Endothelial cell of umbilical vein (primary cell): ENCODE data around the gene LRRC8D. TPM values are rescaled to one million over a fixed set of nuclear protein-coding genes. Genes with fewer than 3 reads are reported as not detected.

Experiments used
- BruUV-seq: library from RNA; stranded (reverse); fragments of 400-500 nt; replicated peaks from 2 replicates; lab custom pipeline; 2021; lab: Mats Ljungman, UMichigan
- CTCF ChIA-PET: fragments of 300-600, 350-600 bp; sonication (Branson Sonifier 250); formaldehyde crosslinking; loops from one replicate; lab custom pipeline; 2021; ENCODE audit warnings: antibody characterized with exemption, inconsistent platforms; lab: Charles Lee
- POLR2A ChIA-PET: fragments of 300-600, 350-600 bp; sonication (Branson Sonifier 250); formaldehyde crosslinking; loops from one replicate; lab custom pipeline; 2021; ENCODE audit warnings: antibody characterized with exemption, inconsistent platforms; lab: Charles Lee
- DNase-seq: peaks from one replicate; pipeline ENCODE4 v3.0.0-alpha.2; 2011; ENCODE audit warnings: low read depth, low spot score
- FAIRE-seq: peaks from 2 replicates; lab custom pipeline; 2011; peaks lifted over from hg19 to GRCh38; lab: Jason Lieb, UNC
- H2AFZ ChIP-seq: 2 replicates; pipeline ENCODE4 v1.6.0; 2012; ENCODE audit warnings: low read depth, low read length, control low read depth, inconsistent platforms
- H3K27ac ChIP-seq: 2 replicates; pipeline ENCODE4 v1.5.1; 2011; ENCODE audit warnings: low read depth, mild to moderate bottlenecking, control low read depth, low read length, moderate library complexity; ENCODE audit not compliant: insufficient read depth
- H3K27me3 ChIP-seq, 2 experiments: 2 replicates each; pipeline versions ENCODE4 v1.6.0 to v1.6.1; 2011; ENCODE audit warnings: low read length in 2 of 2, mixed read lengths in 1 of 2; ENCODE audit not compliant: control insufficient read depth in 2 of 2, insufficient read depth in 2 of 2
- H3K36me3 ChIP-seq, 2 experiments: 2 replicates in 1 of 2; 3 replicates in 1 of 2; pipeline ENCODE4 v1.5.1; 2011; ENCODE audit warnings: low read length in 2 of 2, mild to moderate bottlenecking in 1 of 2, moderate library complexity in 1 of 2; ENCODE audit not compliant: control insufficient read depth in 2 of 2, insufficient read depth in 2 of 2; ENCODE audit errors: extremely low read depth in 1 of 2
- H3K4me1 ChIP-seq: 3 replicates; pipeline ENCODE4 v1.5.1; 2011; ENCODE audit warnings: mild to moderate bottlenecking, low read length; ENCODE audit not compliant: control insufficient read depth, insufficient read depth; ENCODE audit errors: extremely low read depth
- H3K4me2 ChIP-seq: 2 replicates; pipeline ENCODE4 v1.6.1; 2011; ENCODE audit warnings: low read length, control low read depth, mixed read lengths; ENCODE audit not compliant: insufficient read depth
- H3K4me3 ChIP-seq, 3 experiments: fragments of 200-600 bp in 1 of 3; sonication (generic), shearing (Covaris generic) in 1 of 3; replicated peaks in 1 of 3; 2 replicates each; pipeline ENCODE4 v1.5.1; 2011 to 2016; ENCODE audit warnings: control low read depth in 3 of 3, low read length in 3 of 3, mild to moderate bottlenecking in 2 of 3, inconsistent platforms in 1 of 3, low read depth in 1 of 3, moderate library complexity in 1 of 3; ENCODE audit not compliant: insufficient read depth in 1 of 3
- H3K79me2 ChIP-seq: 2 replicates; pipeline ENCODE4 v1.6.0; 2012; ENCODE audit warnings: low read length, inconsistent platforms; ENCODE audit not compliant: control insufficient read depth, insufficient read depth
- H3K9ac ChIP-seq: replicated peaks from 2 replicates; pipeline ENCODE3; 2011; ENCODE audit warnings: low read length, control low read depth; ENCODE audit not compliant: insufficient read depth; ENCODE audit errors: extremely low read depth
- H3K9me1 ChIP-seq: replicated peaks from 3 replicates; pipeline ENCODE4 v1.6.0; 2011; ENCODE audit warnings: mild to moderate bottlenecking, low read length; ENCODE audit not compliant: control insufficient read depth, insufficient read depth; ENCODE audit errors: extremely low read depth
- H3K9me3 ChIP-seq: replicated peaks from 2 replicates; pipeline ENCODE4 v1.5.1; 2012; ENCODE audit warnings: low read length, inconsistent platforms; ENCODE audit not compliant: control insufficient read depth, insufficient read depth
- H4K20me1 ChIP-seq: replicated peaks from 2 replicates; pipeline ENCODE3; 2011; ENCODE audit warnings: mild to moderate bottlenecking, low read length; ENCODE audit not compliant: control insufficient read depth, insufficient read depth; ENCODE audit errors: extremely low read depth
- CTCF ChIP-seq, 2 donors: IDR thresholded peaks; 1 replicate in 1 of 2; 2 replicates in 1 of 2; pipeline ENCODE4 v1.5.1; 2011; ENCODE audit warnings: low read length in 2 of 2, mild to moderate bottlenecking in 2 of 2, moderate library complexity in 2 of 2, control low read depth in 1 of 2, inconsistent platforms in 1 of 2, low read depth in 1 of 2; ENCODE audit not compliant: insufficient read depth in 1 of 2; ENCODE audit errors: extremely low read depth in 1 of 2
- FOS ChIP-seq: IDR thresholded peaks from 2 replicates; pipeline ENCODE4 v1.6.1; 2011; ENCODE audit warnings: mild to moderate bottlenecking, low read length, moderate library complexity, borderline replicate concordance; ENCODE audit not compliant: insufficient read depth
- GATA2 ChIP-seq: IDR thresholded peaks from 2 replicates; pipeline ENCODE4 v1.7.0; 2011; ENCODE audit warnings: low read depth, mild to moderate bottlenecking, moderate library complexity, mixed read lengths, low read length; ENCODE audit not compliant: insufficient read length, insufficient read depth
- MYC ChIP-seq: IDR thresholded peaks from one replicate; pipeline ENCODE4 v1.6.1; 2011; ENCODE audit warnings: mild to moderate bottlenecking, low read depth, low read length
- POLR2AphosphoS5 ChIP-seq: IDR thresholded peaks from 2 replicates; pipeline ENCODE4 v1.6.1; 2012; ENCODE audit warnings: low read depth, mild to moderate bottlenecking, control low read depth, low read length, moderate library complexity; ENCODE audit not compliant: insufficient read depth
- dilution Hi-C: fragments of 300-500 bp; cut with MboI; formaldehyde crosslinking; loops from one replicate; pipeline ENCODE4 v1.15.0; 2019; ENCODE audit warnings: low sequenced_read_pairs; ENCODE audit not compliant: extremely low pct_ligation_motif_present
- intact Hi-C: fragments of 100-400 bp; cut with micrococcal nuclease; formaldehyde crosslinking; loops from one replicate; pipeline ENCODE4 v1.10.0; 2022
- polyA plus RNA-seq, 4 experiments: library from polyadenylated mRNA; depleted of rRNA in 3 of 4; stranded (reverse) in 3 of 4; unstranded in 1 of 4; fragments of >200 nt; gene quantifications; 2 replicates each; pipeline versions ENCODE4 v1.2.1 to v1.2.3, GENCODE V29; 2011 to 2012; ENCODE audit warnings: missing spikeins in 1 of 4
- total RNA-seq: library from RNA; stranded (reverse); gene quantifications from 2 replicates; pipeline ENCODE4 v1.2.3, GENCODE V29; 2021

Gene LRRC8D
- total and polyA plus RNA-seq, 2 donors (not counting 3 experiments of a cell fraction or from before 2014, with no cell fraction given), result 31.9 to 37.7 TPM

- Histone ChIP-seq H3K4me1 (peaks cover 20% of the 10 kb centered on the region), H4K20me1 (no peaks in the 10 kb centered on the region), H3K9me1 (no peaks in the 10 kb centered on the region), H3K4me2 (no peak overlapping the region), H3K4me3 (no peak overlapping the region), H3K79me2 (no peaks in the 10 kb centered on the region), H3K36me3 (no peaks in the 10 kb centered on the region), H3K9me3 (no peaks in the 10 kb centered on the region), H3K27me3 (no peaks in the 10 kb centered on the region), H3K9ac (no peak overlapping the region), H2AFZ (no peak overlapping the region), H3K27ac (no peak overlapping the region)
- DNase-seq (no peak), FAIRE-seq (no peak)
- intact Hi-C loops, result no loop called here
- BruUV-seq, result no TSS peak
- dilution Hi-C loops, result no loop called here
- ChIA-PET POLR2A (no interaction called here), CTCF (no interaction called here)
- no peak for TF ChIP-seq POLR2AphosphoS5
- no peak for TF ChIP-seq FOS
- no peak for TF ChIP-seq GATA2
- no peak for TF ChIP-seq MYC
- no peak for TF ChIP-seq CTCF (IDR thresholded peaks at IDR 0.05; ENCODE audit: extremely low read depth in 1 of 2, insufficient read depth in 1 of 2, low read depth in 1 of 2, low read length in 2 of 2)
Measured at GRCh38 chr1:89913353-89914095, 92.7 kb downstream of the LRRC8D start.
